RCC 7860 (cell line): ENCODE measurements around the gene KRTAP9-7.

ENCODE experiments used
- DNase-seq: peaks from one replicate; pipeline ENCODE4 v3.0.0-alpha.2; 2015; ENCODE audit warnings: low spot score
- FAIRE-seq: peaks from 2 replicates; lab custom pipeline; 2012; peaks lifted over from hg19 to GRCh38; lab: Jason Lieb, UNC

The KRTAP9-7 gene

GRCh38 chr17:41318231-41318630 is 42.7 kb downstream of the KRTAP9-7 start:
- DNase-seq, result no peak
- no peak for FAIRE-seq

- DNase-seq, result peak; percentile 64
- peak; percentile 76 for FAIRE-seq
These were observed 46.8 kb downstream of the KRTAP9-7 start for GRCh38 chr17:41322094-41322902.

GRCh38 chr17:41322903-41323895 is 47.7 kb downstream of the KRTAP9-7 start:
- no peak for DNase-seq
- no peak for FAIRE-seq

DNA sequence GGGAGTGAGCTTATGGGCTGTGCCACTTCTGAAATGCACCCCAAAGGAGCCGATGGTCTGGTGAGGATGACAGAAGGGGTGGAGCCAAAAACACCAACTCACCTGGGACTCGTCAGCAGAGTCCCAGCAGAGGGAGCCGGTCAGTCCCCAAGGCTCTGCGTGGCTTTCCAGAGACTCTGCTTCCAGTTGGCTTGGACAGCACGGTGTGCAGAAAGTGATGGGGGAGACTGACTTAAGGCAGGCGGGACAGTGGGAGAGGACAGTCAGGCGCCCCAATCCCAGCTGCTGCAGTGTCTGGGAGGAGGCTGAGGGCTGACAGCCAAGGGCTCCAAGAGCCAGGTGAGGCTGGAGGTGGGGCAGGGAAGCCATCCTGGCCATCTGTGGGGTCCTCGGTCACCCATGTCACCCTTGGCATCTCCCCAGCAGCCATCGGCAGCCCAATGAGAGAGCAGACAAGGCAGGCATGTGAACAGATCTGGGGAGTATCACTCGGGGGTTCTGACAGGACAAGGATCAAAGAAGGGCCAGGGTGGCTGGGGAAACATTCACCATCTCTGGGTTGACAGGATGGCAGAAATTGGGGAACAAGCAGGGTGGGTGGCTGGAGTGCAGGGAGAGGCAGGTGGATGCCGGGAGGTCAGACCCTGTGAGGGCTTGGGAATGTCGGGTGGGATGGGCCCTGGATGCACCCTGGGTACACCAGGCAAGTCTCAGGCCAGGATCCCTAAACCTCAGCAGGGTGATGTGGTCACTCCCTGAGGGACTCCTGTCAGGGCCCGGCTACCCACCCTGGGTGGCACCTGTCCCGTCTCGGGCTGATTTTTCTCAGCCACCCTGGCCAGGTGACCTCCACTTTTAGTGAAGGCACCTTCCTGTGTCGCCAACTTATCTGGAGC is 48.9 kb downstream of the KRTAP9-7 start:
- no peak for FAIRE-seq
- DNase-seq, result peak; percentile 10

DNA sequence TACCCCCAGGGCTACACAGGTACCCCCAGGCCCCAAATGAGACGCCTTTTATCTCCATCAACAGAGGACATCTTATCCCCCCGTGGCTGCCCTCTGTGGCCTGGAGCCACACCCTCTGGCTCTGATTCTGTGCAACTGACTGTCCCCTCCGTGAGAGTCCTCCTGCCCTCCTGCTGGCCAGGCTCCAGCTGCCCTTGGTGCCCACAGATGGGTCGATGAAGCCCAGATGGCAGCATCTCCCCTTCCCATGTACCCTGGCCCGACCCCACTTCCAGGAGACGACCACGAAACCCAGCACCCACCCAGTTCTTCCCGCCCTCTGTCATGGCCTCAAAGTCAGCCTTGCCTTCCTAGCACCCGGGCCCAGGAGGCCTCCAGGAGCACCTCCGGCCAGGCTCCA is 49.6 kb downstream of the KRTAP9-7 start:
- DNase-seq (no peak), FAIRE-seq (no peak)

GRCh38 chr17:41325611-41326010 is 50.1 kb downstream of the KRTAP9-7 start:
- FAIRE-seq, result no peak

More at GRCh38 chr17:41325611-41326010, 50.1 kb downstream of the KRTAP9-7 start:
- no peak for DNase-seq
